Fibroblast of mammary gland (primary cell): ENCODE data around the gene PLEKHO1.

Experiments used
- DNase-seq: peaks from one replicate; pipeline ENCODE4 v3.0.0-alpha.2; 2010; ENCODE audit warnings: low read depth
- H3K4me3 ChIP-seq: 2 replicates; pipeline ENCODE4 v1.5.1; 2011; ENCODE audit warnings: low read depth, mild to moderate bottlenecking, low read length, moderate library complexity; ENCODE audit not compliant: control insufficient read depth
- TF ChIP-seq, protein P1 (sequence below): conservative IDR thresholded peaks from 2 replicates; pipeline ENCODE4 v1.5.1; 2011; ENCODE audit warnings: low read depth, low read length, inconsistent platforms; ENCODE audit not compliant: control insufficient read depth, insufficient read depth

PLEKHO1 gene

GRCh38 chr1:150148837-150149270 lies 862 bp upstream of the PLEKHO1 start:
- TF ChIP-seq, protein P1, sequence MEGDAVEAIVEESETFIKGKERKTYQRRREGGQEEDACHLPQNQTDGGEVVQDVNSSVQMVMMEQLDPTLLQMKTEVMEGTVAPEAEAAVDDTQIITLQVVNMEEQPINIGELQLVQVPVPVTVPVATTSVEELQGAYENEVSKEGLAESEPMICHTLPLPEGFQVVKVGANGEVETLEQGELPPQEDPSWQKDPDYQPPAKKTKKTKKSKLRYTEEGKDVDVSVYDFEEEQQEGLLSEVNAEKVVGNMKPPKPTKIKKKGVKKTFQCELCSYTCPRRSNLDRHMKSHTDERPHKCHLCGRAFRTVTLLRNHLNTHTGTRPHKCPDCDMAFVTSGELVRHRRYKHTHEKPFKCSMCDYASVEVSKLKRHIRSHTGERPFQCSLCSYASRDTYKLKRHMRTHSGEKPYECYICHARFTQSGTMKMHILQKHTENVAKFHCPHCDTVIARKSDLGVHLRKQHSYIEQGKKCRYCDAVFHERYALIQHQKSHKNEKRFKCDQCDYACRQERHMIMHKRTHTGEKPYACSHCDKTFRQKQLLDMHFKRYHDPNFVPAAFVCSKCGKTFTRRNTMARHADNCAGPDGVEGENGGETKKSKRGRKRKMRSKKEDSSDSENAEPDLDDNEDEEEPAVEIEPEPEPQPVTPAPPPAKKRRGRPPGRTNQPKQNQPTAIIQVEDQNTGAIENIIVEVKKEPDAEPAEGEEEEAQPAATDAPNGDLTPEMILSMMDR: no peak
- DNase-seq: no peak
- H3K4me3 ChIP-seq: peak overlapping the region; percentile 66

DNA sequence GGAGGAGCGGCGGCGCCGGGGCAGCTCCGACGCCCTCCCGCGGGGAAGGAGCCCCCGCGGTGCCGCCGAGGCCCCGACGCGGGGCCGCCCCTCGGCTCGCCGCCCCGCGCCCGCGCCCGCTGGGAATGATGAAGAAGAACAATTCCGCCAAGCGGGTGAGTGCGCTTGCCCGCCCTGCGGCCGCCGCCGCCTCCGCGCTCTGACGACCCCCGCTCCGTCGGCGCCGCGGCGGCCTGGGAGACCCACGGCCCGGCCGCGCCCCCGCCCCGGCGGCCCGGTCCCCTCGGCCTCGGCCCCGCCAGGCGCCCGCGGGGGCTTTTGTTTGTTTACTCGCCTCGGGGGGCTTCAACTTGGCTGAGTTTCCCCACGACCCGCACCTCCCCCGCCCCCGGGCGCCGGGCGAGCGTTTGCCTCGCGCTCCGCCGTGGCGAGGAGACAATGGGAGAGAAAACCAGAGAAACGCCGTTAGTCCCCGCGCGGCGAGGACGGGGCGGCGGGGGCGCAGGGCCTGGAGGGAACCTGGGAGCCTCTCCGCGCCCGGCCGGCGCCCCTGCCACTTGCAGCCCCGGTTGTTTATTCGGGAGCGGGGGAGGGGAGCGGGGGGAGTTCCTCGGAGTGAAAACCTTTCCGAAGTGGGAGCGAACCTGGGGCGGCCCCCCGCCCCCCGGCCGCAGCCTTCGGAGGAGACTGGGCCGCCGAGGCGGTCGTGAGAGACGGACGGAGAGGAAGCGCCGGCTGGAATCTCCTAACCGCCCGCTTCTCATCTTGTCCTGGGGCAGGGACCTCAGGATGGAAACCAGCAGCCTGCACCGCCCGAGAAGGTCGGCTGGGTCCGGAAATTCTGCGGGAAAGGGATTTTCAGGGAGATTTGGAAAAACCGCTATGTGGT lies 661 bp downstream of the PLEKHO1 start:
- DNase-seq: no peak
- TF ChIP-seq, protein P1: no peak
- H3K4me3 ChIP-seq: peak overlapping the region; percentile 70

DNA sequence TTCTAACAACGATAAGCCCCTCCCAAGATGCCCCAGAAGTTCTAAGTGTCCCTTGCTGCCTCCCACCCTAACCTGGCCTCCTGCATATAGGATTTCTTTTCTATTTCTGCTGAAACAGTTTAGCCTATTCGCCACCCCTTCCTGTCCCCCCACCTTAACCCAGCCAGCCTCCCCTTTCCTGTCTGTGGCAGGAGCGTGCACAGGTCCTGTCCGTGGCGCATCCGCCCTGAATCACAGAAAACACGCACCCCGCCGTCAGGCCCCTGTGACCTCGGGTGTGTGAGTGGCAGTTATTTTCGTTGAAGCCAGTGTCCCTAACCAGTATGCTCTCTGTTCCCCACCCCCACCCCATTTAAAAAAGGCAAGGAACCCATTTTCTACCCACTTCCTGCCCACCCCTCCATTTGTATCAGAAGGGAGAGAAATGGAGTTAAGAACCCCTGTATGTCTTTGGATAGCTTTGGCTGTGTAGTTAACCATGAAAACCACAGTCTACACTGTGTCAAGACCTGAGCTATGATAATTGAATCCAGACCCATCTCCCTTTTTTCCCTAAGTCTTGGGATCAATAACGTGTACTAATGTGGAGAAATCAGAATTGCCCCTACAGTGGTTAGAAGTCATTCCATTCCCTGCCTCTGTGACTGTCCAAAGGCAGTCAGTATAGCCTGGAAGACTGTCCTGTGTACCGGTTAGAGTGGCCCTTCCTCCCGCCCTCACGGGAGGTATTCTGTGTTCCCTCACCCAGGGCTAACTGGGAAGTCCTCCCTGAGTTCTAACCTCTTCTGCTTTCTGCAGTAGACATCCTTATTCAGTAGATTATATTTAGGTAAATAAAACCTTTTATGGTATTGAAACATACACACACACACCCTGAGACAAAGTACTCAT lies 1.8 kb downstream of the PLEKHO1 start:
- TF ChIP-seq, protein P1: no peak
- peak overlapping the region; percentile 70 for H3K4me3 ChIP-seq
- DNase-seq: peak; percentile 58

- TF ChIP-seq, protein P1: no peak
- DNase-seq: no peak
- peak overlapping the region; percentile 70 for H3K4me3 ChIP-seq
These were observed 2.4 kb downstream of the PLEKHO1 start for GRCh38 chr1:150152182-150152536.

DNA sequence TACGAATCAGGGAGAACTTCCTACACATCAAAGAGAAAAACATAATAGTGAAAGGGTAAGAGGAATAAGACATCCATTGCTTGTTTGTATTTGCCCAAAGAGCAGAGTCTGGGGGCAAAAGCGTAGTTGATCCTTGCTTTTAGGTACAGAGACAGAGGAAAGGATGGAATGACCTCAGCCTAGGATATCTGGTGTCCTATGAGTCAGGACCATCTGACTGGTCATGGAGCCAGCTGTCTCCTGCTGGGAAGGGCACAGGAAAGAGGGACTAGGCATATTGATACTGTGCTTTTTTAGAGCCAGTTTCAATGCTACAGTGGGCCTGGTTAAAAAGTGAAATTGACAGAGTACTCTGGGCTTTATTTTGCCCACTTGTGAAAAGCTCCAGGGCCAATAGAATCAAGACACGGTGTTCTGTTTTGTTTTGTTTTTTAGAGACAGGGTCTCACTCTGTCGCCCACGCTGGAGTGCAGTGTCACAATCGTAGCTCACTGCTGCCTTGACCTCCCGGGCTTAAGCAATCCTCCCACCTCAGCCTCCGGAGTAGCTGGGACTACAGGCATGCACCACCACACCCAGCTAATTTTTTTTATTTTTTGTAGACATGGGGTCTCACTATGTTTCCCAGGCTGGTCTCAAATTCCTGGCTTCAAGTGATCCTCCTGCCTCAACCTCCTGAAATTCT lies 3.2 kb downstream of the PLEKHO1 start:
- H3K4me3 ChIP-seq: no peak overlapping the region
- peak; percentile 88 for DNase-seq
- TF ChIP-seq, protein P1: no peak

DNA sequence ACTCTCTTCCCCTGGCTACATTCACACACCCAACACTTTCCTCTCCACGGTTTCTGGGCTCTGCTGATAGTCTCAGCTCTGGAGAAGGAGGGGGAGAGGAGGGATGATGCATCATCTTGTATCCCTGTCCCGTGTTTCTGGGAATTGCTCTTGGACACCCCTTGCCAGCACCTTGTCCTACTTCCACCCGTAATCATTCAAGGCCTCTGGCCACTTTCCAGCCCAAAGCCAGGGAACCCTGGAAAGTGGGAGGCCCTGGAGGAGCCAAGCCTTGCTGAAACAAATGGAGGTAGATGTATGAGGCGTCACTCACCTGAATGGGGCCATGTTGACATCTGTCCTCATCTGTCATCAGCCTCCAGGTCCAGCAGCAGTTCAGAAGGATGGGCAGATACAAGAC lies 4.4 kb downstream of the PLEKHO1 start:
- DNase-seq: peak; percentile 61
- TF ChIP-seq, protein P1: no peak
- no peak overlapping the region for H3K4me3 ChIP-seq
